H1 (cell line): ENCODE results near the gene TATDN2. TPM values are rescaled to one million over a fixed set of nuclear protein-coding genes. Genes with fewer than 3 reads are reported as not detected.

Experiments used
- CTCF ChIA-PET: fragments of 300-600 bp; sonication (Branson Sonifier 250); formaldehyde crosslinking; loops from one replicate; lab custom pipeline; 2021; ENCODE audit not compliant: partially characterized antibody; lab: Charles Lee
- POLR2A ChIA-PET: fragments of 300-600 bp; sonication (Branson Sonifier 250); formaldehyde crosslinking; loops from one replicate; lab custom pipeline; 2021; ENCODE audit warnings: inconsistent platforms; ENCODE audit not compliant: partially characterized antibody; lab: Charles Lee
- DNase-seq, 2 experiments: peaks; one replicate each; pipeline versions ENCODE4 v3.0.0 to v3.0.0-alpha.2; 2010 to 2022; ENCODE audit warnings: low spot score in 2 of 2, low read depth in 1 of 2, mixed read lengths in 1 of 2
- FAIRE-seq: peaks from 2 replicates; lab custom pipeline; 2011; peaks lifted over from hg19 to GRCh38; lab: Jason Lieb, UNC
- H2AFZ ChIP-seq: 2 replicates; pipeline ENCODE4 v1.8.1; 2012; ENCODE audit warnings: low read length, inconsistent platforms
- H2AK5ac ChIP-seq: 2 replicates; pipeline ENCODE4 v1.6.1; 2013; ENCODE audit warnings: low read depth, low read length
- H2BK120ac ChIP-seq: replicated peaks from 2 replicates; pipeline ENCODE3; 2013; ENCODE audit warnings: low read depth, low read length, inconsistent platforms
- H2BK12ac ChIP-seq: 2 replicates; pipeline ENCODE4 v1.6.1; 2013; ENCODE audit warnings: low read depth, low read length
- H2BK15ac ChIP-seq: 2 replicates; pipeline ENCODE4 v1.6.1; 2013; ENCODE audit warnings: low read length
- H2BK20ac ChIP-seq: 2 replicates; pipeline ENCODE4 v1.6.1; 2013; ENCODE audit warnings: low read length
- H2BK5ac ChIP-seq: 2 replicates; pipeline ENCODE4 v1.6.1; 2013; ENCODE audit warnings: low read depth, low read length
- H3K14ac ChIP-seq: 2 replicates; pipeline ENCODE4 v1.6.1; 2013; ENCODE audit warnings: inconsistent platforms; ENCODE audit not compliant: insufficient read length
- H3K18ac ChIP-seq: 2 replicates; pipeline ENCODE4 v1.6.1; 2013; ENCODE audit warnings: low read length; ENCODE audit errors: extremely low read depth
- H3K23ac ChIP-seq: 2 replicates; pipeline ENCODE4 v1.6.1; 2013; ENCODE audit warnings: inconsistent platforms; ENCODE audit not compliant: insufficient read length
- H3K23me2 ChIP-seq: 2 replicates; pipeline ENCODE4 v1.6.1; 2013; ENCODE audit warnings: low read depth, low read length
- H3K27ac ChIP-seq: 2 replicates; pipeline ENCODE4 v1.6.1; 2011; ENCODE audit warnings: low read depth, low read length, inconsistent platforms
- H3K27me3 ChIP-seq, 4 experiments: replicated peaks in 1 of 4; 1 replicate in 1 of 4; 2 replicates in 3 of 4; pipeline versions ENCODE4 v1.6.1 to v1.8.1; 2011 to 2013; ENCODE audit warnings: low read length in 3 of 4, mild to moderate bottlenecking in 3 of 4, inconsistent platforms in 2 of 4, mixed read lengths in 2 of 4, moderate library complexity in 1 of 4; ENCODE audit not compliant: control insufficient read depth in 3 of 4, insufficient read depth in 3 of 4; ENCODE audit errors: extremely low read depth in 1 of 4
- H3K36me3 ChIP-seq, 4 experiments: 2 replicates each; pipeline versions ENCODE4 v1.6.1 to v1.8.1; 2011 to 2013; ENCODE audit warnings: mild to moderate bottlenecking in 4 of 4, low read length in 3 of 4, moderate library complexity in 2 of 4, control low read depth in 1 of 4, inconsistent platforms in 1 of 4; ENCODE audit not compliant: insufficient read depth in 4 of 4, control insufficient read depth in 2 of 4
- H3K4ac ChIP-seq: replicated peaks from 2 replicates; pipeline ENCODE3; 2013; ENCODE audit warnings: low read length, low read depth, mixed read lengths, inconsistent platforms; ENCODE audit not compliant: insufficient read length
- H3K4me1 ChIP-seq, 4 experiments: replicated peaks in 1 of 4; 1 replicate in 1 of 4; 2 replicates in 3 of 4; pipeline versions ENCODE4 v1.6.1 to v1.8.1; 2011 to 2013; ENCODE audit warnings: low read length in 3 of 4, inconsistent platforms in 2 of 4, mixed read lengths in 1 of 4; ENCODE audit not compliant: insufficient read depth in 4 of 4, control insufficient read depth in 3 of 4
- H3K4me2 ChIP-seq, 2 experiments: 2 replicates each; pipeline versions ENCODE4 v1.6.1 to v1.8.1; 2011 to 2013; ENCODE audit warnings: low read depth in 2 of 2, low read length in 2 of 2, control low read depth in 1 of 2, inconsistent platforms in 1 of 2, mild to moderate bottlenecking in 1 of 2; ENCODE audit not compliant: insufficient read depth in 1 of 2
- H3K4me3 ChIP-seq, 4 experiments: fragments of 200-600, 300-600 bp in 1 of 4; sonication (generic), shearing (Covaris generic), sonication (Bioruptor Twin) in 1 of 4; 2 replicates each; pipeline versions ENCODE4 v1.5.1 to v1.8.1; 2011 to 2016; ENCODE audit warnings: low read length in 4 of 4, low read depth in 3 of 4, control low read depth in 2 of 4, inconsistent platforms in 2 of 4, mild to moderate bottlenecking in 2 of 4, mixed read lengths in 1 of 4, moderate library complexity in 1 of 4; ENCODE audit not compliant: insufficient read depth in 2 of 4; ENCODE audit errors: extremely low read depth in 1 of 4
- H3K56ac ChIP-seq: replicated peaks from 2 replicates; pipeline ENCODE3; 2013; ENCODE audit warnings: low read depth, mild to moderate bottlenecking, mixed read lengths, low read length, inconsistent platforms; ENCODE audit not compliant: insufficient read length
- H3K79me1 ChIP-seq: 2 replicates; pipeline ENCODE4 v1.6.1; 2013; ENCODE audit warnings: low read depth, low read length, control low read depth
- H3K79me2 ChIP-seq, 2 experiments: 2 replicates each; pipeline versions ENCODE4 v1.6.1 to v1.8.1; 2012 to 2013; ENCODE audit warnings: low read length in 2 of 2, mild to moderate bottlenecking in 2 of 2, inconsistent platforms in 1 of 2; ENCODE audit not compliant: insufficient read depth in 2 of 2, control insufficient read depth in 1 of 2
- H3K9ac ChIP-seq, 4 experiments: replicated peaks in 1 of 4; 1 replicate in 1 of 4; 2 replicates in 3 of 4; pipeline versions ENCODE4 v1.6.1 to v1.8.1; 2011 to 2013; ENCODE audit warnings: low read depth in 3 of 4, low read length in 3 of 4, control low read depth in 2 of 4, mild to moderate bottlenecking in 2 of 4, moderate library complexity in 2 of 4, inconsistent platforms in 1 of 4; ENCODE audit errors: extremely low read depth in 1 of 4
- H3K9me3 ChIP-seq, 2 experiments: 2 replicates each; pipeline versions ENCODE4 v1.6.1 to v1.8.1; 2012 to 2013; ENCODE audit warnings: mild to moderate bottlenecking in 2 of 2, moderate library complexity in 2 of 2, control low read depth in 1 of 2, inconsistent platforms in 1 of 2, low read depth in 1 of 2, low read length in 1 of 2, mixed read lengths in 1 of 2; ENCODE audit not compliant: insufficient read depth in 2 of 2
- H4K20me1 ChIP-seq, 2 experiments: replicated peaks in 1 of 2; 2 replicates each; pipeline versions ENCODE3 to v1.8.1; 2011 to 2013; ENCODE audit warnings: inconsistent platforms in 2 of 2, low read length in 2 of 2, mild to moderate bottlenecking in 1 of 2; ENCODE audit not compliant: insufficient read depth in 2 of 2, control insufficient read depth in 1 of 2
- H4K5ac ChIP-seq: 2 replicates; pipeline ENCODE4 v1.6.1; 2013; ENCODE audit warnings: low read length, low read depth, mixed read lengths, inconsistent platforms; ENCODE audit not compliant: insufficient read length
- H4K8ac ChIP-seq: 2 replicates; pipeline ENCODE4 v1.8.0; 2013; ENCODE audit warnings: mild to moderate bottlenecking, moderate library complexity, low read length, inconsistent platforms; ENCODE audit not compliant: insufficient read depth; ENCODE audit errors: extremely low read depth
- H4K91ac ChIP-seq: replicated peaks from 2 replicates; pipeline ENCODE3; 2013; ENCODE audit warnings: low read length, mixed read lengths, inconsistent platforms; ENCODE audit not compliant: insufficient read length
- CBX5 ChIP-seq: fragments of 300-800, 300-1000 bp; sonication (generic); IDR thresholded peaks from 2 replicates; pipeline ENCODE4 v1.7.1; 2016; ENCODE audit warnings: antibody characterized with exemption, low read length, low read depth
- CTBP2 ChIP-seq: IDR thresholded peaks from 2 replicates; pipeline ENCODE4 v1.7.0; 2011; ENCODE audit warnings: borderline replicate concordance, mild to moderate bottlenecking, moderate library complexity, mixed read lengths, low read length; ENCODE audit not compliant: insufficient read depth, insufficient read length
- CTCF ChIP-seq, 3 experiments: IDR thresholded peaks; 1 replicate in 2 of 3; 2 replicates in 1 of 3; pipeline versions ENCODE4 v1.5.1 to v1.6.1; 2011; ENCODE audit warnings: low read length in 3 of 3, mild to moderate bottlenecking in 3 of 3, inconsistent platforms in 2 of 3, low read depth in 1 of 3, moderate library complexity in 1 of 3; ENCODE audit not compliant: insufficient read depth in 1 of 3; ENCODE audit errors: control extremely low read depth in 1 of 3
- EGR1 ChIP-seq: IDR thresholded peaks from 2 replicates; pipeline ENCODE4 v1.6.1; 2011; ENCODE audit warnings: low read depth, low read length, borderline replicate concordance
- EZH2 ChIP-seq: fragments of 200-600 bp; sonication (generic); IDR thresholded peaks from 2 replicates; pipeline ENCODE4 v1.7.1; 2012; ENCODE audit warnings: low read depth, mild to moderate bottlenecking, moderate library complexity, low read length, inconsistent platforms; ENCODE audit not compliant: severe bottlenecking
- HDAC2 ChIP-seq, 2 experiments: fragments of 300-600 bp in 1 of 2; sonication (generic) in 1 of 2; IDR thresholded peaks; 2 replicates each; pipeline ENCODE4 v1.6.1; 2011 to 2012; ENCODE audit warnings: low read depth in 2 of 2, low read length in 2 of 2, mild to moderate bottlenecking in 2 of 2, moderate library complexity in 2 of 2, borderline replicate concordance in 1 of 2, inconsistent platforms in 1 of 2
- KDM1A ChIP-seq: fragments of 200-600, 300-600 bp; sonication (generic); IDR thresholded peaks from 2 replicates; pipeline ENCODE4 v1.7.1; 2016; ENCODE audit warnings: mild to moderate bottlenecking, low read length, borderline replicate concordance
- PHF8 ChIP-seq: fragments of 200-600 bp; sonication (generic); conservative IDR thresholded peaks from 2 replicates; pipeline ENCODE4 v1.7.1; 2012; ENCODE audit warnings: low read depth, mild to moderate bottlenecking, inconsistent platforms, low read length, moderate library complexity
- SRF ChIP-seq: IDR thresholded peaks from 2 replicates; pipeline ENCODE4 v1.6.1; 2011; ENCODE audit warnings: mild to moderate bottlenecking, low read depth, low read length, moderate library complexity
- WGBS, 2 experiments: shearing (Covaris generic) in 1 of 2; methylation state at CpG; one replicate each; pipeline versions ENCODE4 v1.1.6 to v1.1.7; 2013 to 2015; ENCODE audit warnings: low lambda C conversion rate in 2 of 2, mixed read lengths in 2 of 2, inconsistent platforms in 1 of 2, low coverage in 1 of 2, missing lambda C conversion rate in 1 of 2; ENCODE audit not compliant: insufficient replicate concordance in 2 of 2, insufficient coverage in 1 of 2, insufficient read length in 1 of 2; ENCODE audit errors: extremely low coverage in 1 of 2, missing lambda C conversion rate in 1 of 2; 5-methylcytosine and 5-hydroxymethylcytosine counted together
- polyA plus RNA-seq, 7 experiments: library from polyadenylated mRNA; depleted of rRNA in 3 of 7; stranded (reverse) in 5 of 7; unstranded in 2 of 7; fragments of >200 nt in 5 of 7; fragments of 200-250 nt in 2 of 7; gene quantifications; 1 replicate in 5 of 7; 2 replicates in 1 of 7; 4 replicates in 1 of 7; pipeline versions ENCODE4 v1.2.1 to v1.2.3, GENCODE V29; 2011 to 2013; ENCODE audit warnings: missing spikeins in 2 of 7, mixed read lengths in 2 of 7
- total RNA-seq: library from RNA; stranded (reverse); fragmentation: NEBNext Ultra II Directional; extraction: Animal tissue kit (Norgen Biotek cat#: 25700); gene quantifications from 2 replicates; pipeline ENCODE4 v1.2.1, GENCODE V29; 2021
- TF ChIP-seq, protein P1 (sequence below): IDR thresholded peaks from 2 replicates; pipeline ENCODE4 v1.6.1; 2012; ENCODE audit warnings: inconsistent platforms

TATDN2 gene
- total and polyA plus RNA-seq, 2 of the 8 experiments (the other 6 are each of a cell fraction or from before 2014, with no cell fraction given): 12.1 to 34.8 TPM

GRCh38 chr3:10291641-10292040 is 43.4 kb downstream of the TATDN2 start:
- no peaks in the 10 kb centered on the region for H3K27me3 ChIP-seq
- peaks cover 0 to 5% (median 3%) of the 10 kb centered on the region in 4 experiments; a peak in 6 of 7 replicates for H3K4me1 ChIP-seq
- no peak overlapping the region for H3K56ac ChIP-seq
- H2BK20ac ChIP-seq: no peak overlapping the region
- no peak overlapping the region for H3K4me3 ChIP-seq
- no peaks in the 10 kb centered on the region; the same call in 1 of the 2 replicates for H3K79me1 ChIP-seq
- ChIA-PET CTCF (interaction anchor here (1.0 kb wide), 1 partner anchor 15 kb away, joined by 3 read pairs; no protein-coding TSS in a partner anchor), POLR2A (interaction anchor here (1.2 to 2.4 kb wide), 4 partner anchors 8 to 21 kb away, joined by 3 to 11 read pairs (median 5); no protein-coding TSS in a partner anchor)
- H3K79me2 ChIP-seq: no peaks in the 10 kb centered on the region
- no peak overlapping the region for H3K4ac ChIP-seq
- H2BK5ac ChIP-seq: no peak overlapping the region
- 84% methylated on average over 6 of the region's 6 CpGs; no CpG with 5 or more reads in 1 of the 2 experiments for WGBS, 2 experiments
- no peaks in the 10 kb centered on the region for H3K23me2 ChIP-seq
- peaks cover 0 to 4% (median 2%) of the 10 kb centered on the region in 4 experiments; a peak in 6 of 8 replicates for H3K36me3 ChIP-seq
- no peak overlapping the region for H3K4me2 ChIP-seq
- H3K23ac ChIP-seq: no peak overlapping the region
- H2AFZ ChIP-seq: no peak overlapping the region
- H3K27ac ChIP-seq: no peak overlapping the region
- H3K14ac ChIP-seq: no peak overlapping the region
- H4K20me1 ChIP-seq: peaks cover 0 to 2% of the 10 kb centered on the region in 2 experiments
- H4K8ac ChIP-seq: no peak overlapping the region
- H2AK5ac ChIP-seq: no peak overlapping the region
- no peak overlapping the region for H2BK120ac ChIP-seq
- no peak overlapping the region for H3K18ac ChIP-seq
- no peak overlapping the region for H4K5ac ChIP-seq
- H2BK15ac ChIP-seq: no peak overlapping the region
- H2BK12ac ChIP-seq: no peak overlapping the region
- H3K9ac ChIP-seq: no peak overlapping the region
- H3K9me3 ChIP-seq: no peaks in the 10 kb centered on the region
- no peak for DNase-seq
- H4K91ac ChIP-seq: no peak overlapping the region
- FAIRE-seq: no peak
- TF ChIP-seq EZH2 (no peak), CBX5 (no peak), CTCF (IDR thresholded peaks at IDR 0.05; ENCODE audit: control extremely low read depth in 1 of 3, insufficient read depth in 1 of 3, low read depth in 1 of 3, low read length in 3 of 3) (no peak), HDAC2 (IDR thresholded peaks at IDR 0.05; ENCODE audit: borderline replicate concordance in 1 of 2, low read depth in 2 of 2, low read length in 2 of 2) (no peak), CTBP2 (no peak), KDM1A (no peak), SRF (no peak), PHF8 (no peak), EGR1 (no peak)
- TF ChIP-seq, protein P1, sequence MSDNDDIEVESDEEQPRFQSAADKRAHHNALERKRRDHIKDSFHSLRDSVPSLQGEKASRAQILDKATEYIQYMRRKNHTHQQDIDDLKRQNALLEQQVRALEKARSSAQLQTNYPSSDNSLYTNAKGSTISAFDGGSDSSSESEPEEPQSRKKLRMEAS: no peak
